AG04449 (cell line): Measurements from ENCODE around the gene SUSD1.

Experiments
- CTCF ChIA-PET: fragments of 350-600 bp; formaldehyde crosslinking; extraction: SDS; loops from one replicate; lab custom pipeline; 2021; ENCODE audit warnings: antibody characterized with exemption; lab: Yijun Ruan, JAX
- POLR2A ChIA-PET: fragments of 400-600, 350-600 bp; formaldehyde crosslinking; extraction: SDS; loops from one replicate; lab custom pipeline; 2020; ENCODE audit warnings: antibody characterized with exemption, inconsistent platforms; lab: Yijun Ruan, JAX
- DNase-seq: peaks from one replicate; pipeline ENCODE4 v3.0.0-alpha.2; 2010; ENCODE audit warnings: low read depth, low spot score
- H3K4me3 ChIP-seq: 2 replicates; pipeline ENCODE4 v1.5.1; 2011; ENCODE audit warnings: low read depth, mild to moderate bottlenecking, control low read depth, low read length
- CTCF ChIP-seq: IDR thresholded peaks from one replicate; pipeline ENCODE4 v1.5.1; 2011; ENCODE audit warnings: mild to moderate bottlenecking, moderate library complexity, low read length, control low read depth, inconsistent platforms; ENCODE audit not compliant: insufficient read depth; ENCODE audit errors: missing control alignments

Gene SUSD1

GRCh38 chr9:112094948-112095681 lies 80.0 kb downstream of the SUSD1 start:
- CTCF ChIA-PET: interaction anchor here (1.0 to 11.6 kb wide), 8 partner anchors 9 to 335 kb away, joined by 3 to 241 read pairs (median 4); no protein-coding TSS in a partner anchor
- no peak for DNase-seq
- POLR2A ChIA-PET: interaction anchor here (0.5 kb wide), 1 partner anchor 222 kb away, joined by 3 read pairs; no protein-coding TSS in a partner anchor
- TF ChIP-seq CTCF: no peak
- no peak overlapping the region for H3K4me3 ChIP-seq

GRCh38 chr9:112094241-112094640 lies 80.9 kb downstream of the SUSD1 start:
- no peak for DNase-seq
- ChIA-PET CTCF (interaction anchor here (1.0 to 11.6 kb wide), 5 partner anchors 8 to 334 kb away, joined by 3 to 241 read pairs (median 10); no protein-coding TSS in a partner anchor), POLR2A (interaction anchor here (0.5 kb wide), 1 partner anchor 223 kb away, joined by 3 read pairs; no protein-coding TSS in a partner anchor)
- TF ChIP-seq CTCF: no peak
- H3K4me3 ChIP-seq: no peak overlapping the region

GRCh38 chr9:112093870-112094216 lies 81.3 kb downstream of the SUSD1 start:
- H3K4me3 ChIP-seq: no peak overlapping the region
- ChIA-PET POLR2A (interaction anchor here (0.7 kb wide), 1 partner anchor 267 kb away, joined by 3 read pairs; no protein-coding TSS in a partner anchor), CTCF (interaction anchor here (0.7 to 11.6 kb wide), 6 partner anchors 8 to 564 kb away, joined by 3 to 241 read pairs (median 8); no protein-coding TSS in a partner anchor)
- no peak for TF ChIP-seq CTCF
- no peak for DNase-seq

GRCh38 chr9:112093147-112093869 lies 81.8 kb downstream of the SUSD1 start:
- no peak overlapping the region for H3K4me3 ChIP-seq
- no peak for DNase-seq
- CTCF ChIA-PET: interaction anchor here (0.7 to 11.6 kb wide), 5 partner anchors 7 to 563 kb away, joined by 3 to 241 read pairs (median 10); no protein-coding TSS in a partner anchor
- POLR2A ChIA-PET: interaction anchor here (0.7 kb wide), 1 partner anchor 267 kb away, joined by 3 read pairs; no protein-coding TSS in a partner anchor
- TF ChIP-seq CTCF: no peak

GRCh38 chr9:112091810-112092209 lies 83.3 kb downstream of the SUSD1 start:
- CTCF ChIA-PET: interaction anchor here (0.9 to 2.9 kb wide), 6 partner anchors 9 to 621 kb away, joined by 3 to 36 read pairs (median 4); no protein-coding TSS in a partner anchor

More at GRCh38 chr9:112091810-112092209, 83.3 kb downstream of the SUSD1 start:
- DNase-seq: no peak
- POLR2A ChIA-PET: no interaction called here
- no peak overlapping the region for H3K4me3 ChIP-seq
- peak; percentile 15 for TF ChIP-seq CTCF
